Spleen (tissue), 3 donors: Measurements from ENCODE around the gene ENOX1.

Source experiments
- POLR2A ChIP-seq, 3 donors: fragments of 450-650 bp; IDR thresholded peaks; one replicate each; pipeline ENCODE4 v1.5.1; 2017; ENCODE audit warnings: antibody characterized with exemption in 3 of 3, mild to moderate bottlenecking in 1 of 3
- POLR2AphosphoS5 ChIP-seq, 3 donors: sonication (generic); formaldehyde crosslinking; IDR thresholded peaks; one replicate each; pipeline ENCODE4 v1.5.1; 2017; ENCODE audit warnings: antibody characterized with exemption in 3 of 3

- TF ChIP-seq POLR2A (IDR thresholded peaks at IDR 0.05) (no peak), POLR2AphosphoS5 (IDR thresholded peaks at IDR 0.05) (no peak)
Observed at GRCh38 chr13:43731296-43731695, 55.5 kb downstream of the ENOX1 start.
